Neural cell (in vitro differentiated cells): ENCODE measurements around the gene FHL1.

ENCODE experiments used
- CTCF ChIP-seq: fragments of 450-650 bp; IDR thresholded peaks from 2 replicates; pipeline ENCODE4 v1.5.1; 2014; ENCODE audit warnings: antibody characterized with exemption, mild to moderate bottlenecking, moderate library complexity; ENCODE audit not compliant: poor library complexity, severe bottlenecking
- EZH2 ChIP-seq: fragments of 200-600, 300-800 bp; shearing (Covaris generic), sonication (generic); IDR thresholded peaks from 2 replicates; pipeline ENCODE4 v1.6.1; 2014; ENCODE audit warnings: antibody characterized with exemption, low read length, borderline replicate concordance, mild to moderate bottlenecking; ENCODE audit not compliant: insufficient read depth, poor library complexity, severe bottlenecking
- MXI1 ChIP-seq: fragments of 450-650 bp; conservative IDR thresholded peaks from 2 replicates; pipeline ENCODE4 v1.6.1; 2014; ENCODE audit warnings: antibody characterized with exemption, mild to moderate bottlenecking; ENCODE audit not compliant: poor library complexity, severe bottlenecking
- POLR2AphosphoS5 ChIP-seq: IDR thresholded peaks from 2 replicates; pipeline ENCODE4 v1.6.1; 2012
- RAD21 ChIP-seq: fragments of 450-650 bp; conservative IDR thresholded peaks from 2 replicates; pipeline ENCODE4 v1.6.1; 2014; ENCODE audit warnings: antibody characterized with exemption, mild to moderate bottlenecking, moderate library complexity
- REST ChIP-seq: IDR thresholded peaks from 2 replicates; pipeline ENCODE4 v1.6.1; 2012; ENCODE audit warnings: borderline replicate concordance
- SMC3 ChIP-seq: fragments of 450-650 bp; conservative IDR thresholded peaks from 2 replicates; pipeline ENCODE4 v1.6.1; 2014; ENCODE audit warnings: antibody characterized with exemption, mild to moderate bottlenecking, moderate library complexity; ENCODE audit not compliant: poor library complexity

- TF ChIP-seq CTCF: no peak
- TF ChIP-seq REST: no peak
- TF ChIP-seq EZH2: no peak
- no peak for TF ChIP-seq POLR2AphosphoS5
- no peak for TF ChIP-seq SMC3
- TF ChIP-seq MXI1: no peak
- no peak for TF ChIP-seq RAD21
Observed at GRCh38 chrX:136260776-136261175, 113.4 kb downstream of the FHL1 start.
